Measurements from ENCODE around the gene SEPHS2. TPM values are rescaled to one million over a fixed set of nuclear protein-coding genes. Genes with fewer than 3 reads are reported as not detected.

The SEPHS2 gene
- total and polyA plus RNA-seq, 2 of the 8 experiments (the other 6 are each of a cell fraction or from before 2014, with no cell fraction given): 28.2 to 61.8 TPM

DNA sequence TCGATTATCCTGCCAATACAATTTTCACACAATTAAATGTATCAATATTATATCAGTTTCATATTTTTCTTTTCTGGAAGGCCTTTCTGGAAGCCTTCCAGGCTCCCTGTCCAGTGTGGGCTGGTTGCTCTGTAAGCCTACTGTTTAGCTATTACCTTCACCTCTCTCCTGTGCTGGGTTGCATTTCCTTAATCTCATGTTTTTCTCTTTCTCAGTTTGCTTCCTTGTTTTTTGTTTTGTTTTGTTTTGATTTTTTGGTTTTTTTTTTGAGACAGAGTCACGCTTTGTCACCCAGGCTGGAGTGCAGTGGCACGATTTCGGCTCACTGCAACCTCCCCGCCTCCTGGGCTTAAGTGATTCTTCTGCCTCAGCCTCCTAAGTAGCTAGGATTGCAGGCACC is 6.8 kb downstream of the SEPHS2 start:
- Histone ChIP-seq H3K27me3 (replicated peaks in 1 of 4; ENCODE audit: control insufficient read depth in 3 of 4, extremely low read depth in 1 of 4, insufficient read depth in 3 of 4, low read length in 3 of 4) (0 out of 7 replicates have a peak, but pooled peaks cover 0 to 4% (median 0%) of the 10 kb centered on the region in 4 experiments), H3K9ac (replicated peaks in 1 of 4; ENCODE audit: extremely low read depth in 1 of 4, low read depth in 3 of 4, low read length in 3 of 4) (no peak overlapping the region), H2AK5ac (ENCODE audit: low read depth, low read length) (no peak overlapping the region), H3K4ac (replicated peaks; ENCODE audit: insufficient read length, low read depth, low read length) (no peak overlapping the region), H3K79me2 (ENCODE audit: control insufficient read depth in 1 of 2, insufficient read depth in 2 of 2, low read length in 2 of 2) (0 out of 4 replicates have a peak, but pooled peaks cover 0 to under 1% of the 10 kb centered on the region in 2 experiments), H4K91ac (replicated peaks; ENCODE audit: insufficient read length, low read length) (no peak overlapping the region), H2BK20ac (ENCODE audit: low read length) (no peak overlapping the region), H3K27ac (ENCODE audit: low read depth, low read length) (no peak overlapping the region), H3K23ac (ENCODE audit: insufficient read length) (no peak overlapping the region), H3K23me2 (ENCODE audit: low read depth, low read length) (no peaks in the 10 kb centered on the region), H3K14ac (ENCODE audit: insufficient read length) (no peak overlapping the region), H3K79me1 (ENCODE audit: low read depth, low read length) (no peaks in the 10 kb centered on the region), H3K18ac (ENCODE audit: extremely low read depth, low read length) (no peak overlapping the region), H3K4me1 (replicated peaks in 1 of 4; ENCODE audit: control insufficient read depth in 3 of 4, insufficient read depth in 4 of 4, low read length in 3 of 4) (peaks cover 0 to 2% (median 0%) of the 10 kb centered on the region in 4 experiments; a peak in 1 of 7 replicates), H2AFZ (ENCODE audit: low read length) (no peak overlapping the region), H3K9me3 (ENCODE audit: insufficient read depth in 2 of 2, low read depth in 1 of 2, low read length in 1 of 2) (no peaks in the 10 kb centered on the region), H4K8ac (ENCODE audit: extremely low read depth, insufficient read depth, low read length) (no peak overlapping the region), H3K4me2 (ENCODE audit: insufficient read depth in 1 of 2, low read depth in 2 of 2, low read length in 2 of 2) (no peak overlapping the region), H4K20me1 (replicated peaks in 1 of 2; ENCODE audit: control insufficient read depth in 1 of 2, insufficient read depth in 2 of 2, low read length in 2 of 2) (no peaks in the 10 kb centered on the region), H3K4me3 (ENCODE audit: extremely low read depth in 1 of 4, insufficient read depth in 2 of 4, low read depth in 3 of 4, low read length in 4 of 4) (no peak overlapping the region), H2BK120ac (replicated peaks; ENCODE audit: low read depth, low read length) (no peak overlapping the region), H4K5ac (ENCODE audit: insufficient read length, low read depth, low read length) (no peak overlapping the region), H2BK5ac (ENCODE audit: low read depth, low read length) (no peak overlapping the region), H3K36me3 (ENCODE audit: control insufficient read depth in 2 of 4, insufficient read depth in 4 of 4, low read length in 3 of 4) (peaks cover 0 to 4% (median 0%) of the 10 kb centered on the region in 4 experiments; a peak in 1 of 8 replicates), H2BK12ac (ENCODE audit: low read depth, low read length) (no peak overlapping the region), H3K56ac (replicated peaks; ENCODE audit: insufficient read length, low read depth, low read length) (no peak overlapping the region), H2BK15ac (ENCODE audit: low read length) (no peak overlapping the region)
- FAIRE-seq (no peak), DNase-seq (ENCODE audit: low read depth in 1 of 2, low spot score in 2 of 2) (no peak)
- ChIA-PET CTCF (ENCODE audit: partially characterized antibody) (interaction anchor here (1.2 to 1.5 kb wide), 2 partner anchors 97 to 177 kb away, joined by 3 to 4 read pairs; no protein-coding TSS in a partner anchor), POLR2A (ENCODE audit: partially characterized antibody) (no interaction called here)
- 97% methylated on average over 5 of the region's 5 CpGs; no CpG with 5 or more reads in 1 of the 2 experiments for WGBS, 2 experiments (ENCODE audit: extremely low coverage in 1 of 2, insufficient coverage in 1 of 2, insufficient read length in 1 of 2, insufficient replicate concordance in 2 of 2, low coverage in 1 of 2, low lambda C conversion rate in 2 of 2, missing lambda C conversion rate in 1 of 2)
- TF ChIP-seq SIN3A (conservative IDR thresholded peaks at IDR 0.05 in 1 of 2, IDR thresholded peaks at IDR 0.05 in 1 of 2; ENCODE audit: low read depth in 1 of 2, low read length in 2 of 2) (no peak), RNF2 (IDR thresholded peaks at IDR 0.05; ENCODE audit: borderline replicate concordance, low read depth, low read length, missing control alignments, poor library complexity, severe bottlenecking) (no peak), CHD1 (IDR thresholded peaks at IDR 0.05; ENCODE audit: low read depth, low read length) (no peak), ASH2L (IDR thresholded peaks at IDR 0.05; ENCODE audit: low read length) (no peak), CBX8 (IDR thresholded peaks at IDR 0.05; ENCODE audit: borderline replicate concordance, low read depth, low read length) (no peak), TAF1 (IDR thresholded peaks at IDR 0.05; ENCODE audit: low read depth, low read length) (no peak), JUND (IDR thresholded peaks at IDR 0.05; ENCODE audit: low read length) (no peak), POLR2A (IDR thresholded peaks at IDR 0.05; ENCODE audit: control extremely low read depth in 1 of 2, low read depth in 2 of 2, low read length in 2 of 2) (no peak), HDAC2 (IDR thresholded peaks at IDR 0.05; ENCODE audit: borderline replicate concordance in 1 of 2, low read depth in 2 of 2, low read length in 2 of 2) (no peak), TCF12 (IDR thresholded peaks at IDR 0.05; ENCODE audit: low read depth, low read length) (no peak)
- TF ChIP-seq, protein P1, sequence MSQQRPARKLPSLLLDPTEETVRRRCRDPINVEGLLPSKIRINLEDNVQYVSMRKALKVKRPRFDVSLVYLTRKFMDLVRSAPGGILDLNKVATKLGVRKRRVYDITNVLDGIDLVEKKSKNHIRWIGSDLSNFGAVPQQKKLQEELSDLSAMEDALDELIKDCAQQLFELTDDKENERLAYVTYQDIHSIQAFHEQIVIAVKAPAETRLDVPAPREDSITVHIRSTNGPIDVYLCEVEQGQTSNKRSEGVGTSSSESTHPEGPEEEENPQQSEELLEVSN (IDR thresholded peaks at IDR 0.05): no peak
- TF ChIP-seq, protein P2, sequence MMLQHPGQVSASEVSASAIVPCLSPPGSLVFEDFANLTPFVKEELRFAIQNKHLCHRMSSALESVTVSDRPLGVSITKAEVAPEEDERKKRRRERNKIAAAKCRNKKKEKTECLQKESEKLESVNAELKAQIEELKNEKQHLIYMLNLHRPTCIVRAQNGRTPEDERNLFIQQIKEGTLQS (IDR thresholded peaks at IDR 0.05; ENCODE audit: insufficient read depth, low read depth, low read length): no peak
